Uterus (tissue), 2 donors: Measurements from ENCODE around the gene RIPOR3.

ENCODE experiments used
- CTCF ChIP-seq, 4 experiments: fragments of 200-600 bp in 2 of 4; fragments of 450-650 bp in 2 of 4; sonication (generic) in 2 of 4; IDR thresholded peaks; one replicate each; pipeline ENCODE4 v1.5.1; 2016 to 2019; ENCODE audit warnings: antibody characterized with exemption in 4 of 4, mild to moderate bottlenecking in 2 of 4, moderate library complexity in 1 of 4
- POLR2A ChIP-seq, 2 donors: fragments of 450-650 bp; IDR thresholded peaks; one replicate each; pipeline ENCODE4 v1.6.1; 2016; ENCODE audit warnings: antibody characterized with exemption in 2 of 2, mild to moderate bottlenecking in 1 of 2, moderate library complexity in 1 of 2

GRCh38 chr20:50630578-50631263 is 60.6 kb downstream of the RIPOR3 start:
- TF ChIP-seq CTCF (IDR thresholded peaks at IDR 0.05) (no peak), POLR2A (IDR thresholded peaks at IDR 0.05) (no peak)
